HG03342 (cell line): ENCODE results near the gene FRMD6.
"Not testable (repeated sequence)": the region's sequence is repeated elsewhere in the genome, so short reads cannot be mapped to it uniquely, and the experiment has no call there.

Experiments
- ATAC-seq: cut with Tn5 transposase; IDR thresholded peaks from one replicate; pipeline ENCODE4 v1.9.1; 2021; ENCODE audit warnings: mild to moderate bottlenecking, moderate library complexity; ENCODE audit not compliant: unreplicated experiment

Gene FRMD6

GRCh38 chr14:51628238-51628637 is 23.5 kb upstream of the FRMD6 start:
- no peak for ATAC-seq

- ATAC-seq = no peak
Observed at GRCh38 chr14:51630987-51631386, 20.7 kb upstream of the FRMD6 start.

- ATAC-seq = not testable (repeated sequence)
Observed at GRCh38 chr14:51633298-51633697, 18.4 kb upstream of the FRMD6 start.

GRCh38 chr14:51636109-51636508 is 15.6 kb upstream of the FRMD6 start:
- no peak for ATAC-seq

GRCh38 chr14:51638071-51638944 is 13.4 kb upstream of the FRMD6 start:
- ATAC-seq = no peak

GRCh38 chr14:51639668-51640316 is 11.9 kb upstream of the FRMD6 start:
- ATAC-seq = no peak

GRCh38 chr14:51643140-51643539 is 8.6 kb upstream of the FRMD6 start:
- ATAC-seq = no peak

GRCh38 chr14:51644217-51644933 is 7.3 kb upstream of the FRMD6 start:
- no peak for ATAC-seq

GRCh38 chr14:51648296-51648695 is 3.4 kb upstream of the FRMD6 start:
- ATAC-seq = no peak

- ATAC-seq = no peak
Observed at GRCh38 chr14:51650716-51651387, 858 bp upstream of the FRMD6 start.

- ATAC-seq = peak; percentile 28
Observed at GRCh38 chr14:51652168-51653078, 713 bp downstream of the FRMD6 start.

GRCh38 chr14:51653079-51653774 is 1.5 kb downstream of the FRMD6 start:
- ATAC-seq = no peak

- no peak for ATAC-seq
Observed at GRCh38 chr14:51653775-51654532, 2.2 kb downstream of the FRMD6 start.

GRCh38 chr14:51654533-51654845 is 2.8 kb downstream of the FRMD6 start:
- no peak for ATAC-seq

- no peak for ATAC-seq
Observed at GRCh38 chr14:51657762-51658161, 6.1 kb downstream of the FRMD6 start.

- no peak for ATAC-seq
Observed at GRCh38 chr14:51658441-51659173, 6.9 kb downstream of the FRMD6 start.

GRCh38 chr14:51660741-51661140 is 9.0 kb downstream of the FRMD6 start:
- no peak for ATAC-seq

GRCh38 chr14:51661504-51661903 is 9.8 kb downstream of the FRMD6 start:
- ATAC-seq = no peak
